Activated CD4-positive, alpha-beta T cell treated with anti-CD3 and anti-CD28 coated beads for 4 hours (primary cell): Measurements from ENCODE around the gene MOV10L1.

ENCODE experiments used
- DNase-seq, 2 donors: peaks; one replicate each; pipeline ENCODE4 v3.0.0-alpha.2; 2020

MOV10L1 gene

DNA sequence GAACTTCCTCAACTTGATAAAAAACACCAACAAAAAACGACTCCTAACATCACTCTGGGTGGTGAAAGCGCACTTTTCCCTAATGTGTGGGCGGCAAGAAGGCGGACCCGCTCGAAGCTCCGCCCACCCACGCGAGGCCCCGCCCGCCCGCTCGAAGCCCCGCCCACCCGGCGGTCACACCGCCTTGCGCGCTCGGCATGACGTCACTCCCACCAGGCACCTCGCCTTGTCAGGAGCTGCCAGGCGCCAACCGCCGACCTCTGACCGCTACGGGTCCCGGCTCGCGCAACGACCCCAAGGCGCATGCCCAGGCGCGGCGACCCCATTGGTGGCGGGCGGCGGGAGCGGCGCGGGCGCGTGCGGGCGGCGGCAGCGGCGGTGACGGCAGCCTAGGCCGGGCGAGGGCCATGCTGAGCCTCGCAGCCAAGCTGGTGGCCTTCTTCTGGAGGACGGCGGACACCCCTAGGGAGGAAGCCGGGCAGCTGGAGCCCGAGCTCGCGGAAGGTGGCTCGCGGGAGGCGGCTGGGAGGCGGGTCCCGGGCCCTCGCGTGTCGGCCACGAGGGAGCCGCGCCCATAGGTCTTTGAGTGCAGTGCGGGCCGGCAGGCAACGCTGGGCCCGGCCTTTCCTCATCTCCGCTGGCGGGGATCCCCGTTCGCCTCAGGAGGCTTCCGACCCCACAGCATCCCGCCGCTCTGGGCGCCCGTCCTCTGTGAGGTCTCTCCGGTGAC is at the start of gene MOV10L1:
TSS of gene MOV10L1 (plus strand) at position 325 of the 730 bp plus-strand sequence. CDS start at position 408, 83 bp downstream.
- no peak for DNase-seq

DNA sequence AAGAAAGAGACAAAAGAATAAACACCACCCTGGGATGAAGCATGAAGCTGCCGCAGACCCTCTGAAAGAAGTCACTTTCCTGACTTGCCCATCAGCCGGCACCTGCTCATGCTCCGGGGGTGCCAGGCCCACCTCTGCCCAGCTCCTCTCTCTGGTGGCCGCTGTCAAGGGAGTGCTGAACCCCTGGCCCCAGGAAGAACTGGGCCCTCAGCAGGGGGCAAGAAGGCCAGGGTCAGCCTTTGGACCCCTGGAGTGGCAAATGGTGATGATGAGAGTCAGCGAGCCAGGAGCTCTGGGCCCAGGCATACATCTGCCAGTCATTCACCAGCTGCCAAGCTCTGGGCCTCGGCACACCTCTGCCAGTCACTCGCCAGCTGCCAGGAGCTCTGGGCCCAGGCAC is 49.1 kb upstream of the MOV10L1 start:
- DNase-seq, result no peak

GRCh38 chr22:50041361-50042065 is 48.3 kb upstream of the MOV10L1 start:
- no peak for DNase-seq

GRCh38 chr22:50044485-50045118 is 45.2 kb upstream of the MOV10L1 start:
- no peak for DNase-seq

GRCh38 chr22:50045211-50046018 is 44.4 kb upstream of the MOV10L1 start:
- DNase-seq, result no peak

GRCh38 chr22:50046019-50046415 is 43.8 kb upstream of the MOV10L1 start:
- DNase-seq, result no peak

- no peak for DNase-seq
Measured at GRCh38 chr22:50046481-50047245, 43.1 kb upstream of the MOV10L1 start.

GRCh38 chr22:50047346-50047745 is 42.5 kb upstream of the MOV10L1 start:
- DNase-seq, result no peak

DNA sequence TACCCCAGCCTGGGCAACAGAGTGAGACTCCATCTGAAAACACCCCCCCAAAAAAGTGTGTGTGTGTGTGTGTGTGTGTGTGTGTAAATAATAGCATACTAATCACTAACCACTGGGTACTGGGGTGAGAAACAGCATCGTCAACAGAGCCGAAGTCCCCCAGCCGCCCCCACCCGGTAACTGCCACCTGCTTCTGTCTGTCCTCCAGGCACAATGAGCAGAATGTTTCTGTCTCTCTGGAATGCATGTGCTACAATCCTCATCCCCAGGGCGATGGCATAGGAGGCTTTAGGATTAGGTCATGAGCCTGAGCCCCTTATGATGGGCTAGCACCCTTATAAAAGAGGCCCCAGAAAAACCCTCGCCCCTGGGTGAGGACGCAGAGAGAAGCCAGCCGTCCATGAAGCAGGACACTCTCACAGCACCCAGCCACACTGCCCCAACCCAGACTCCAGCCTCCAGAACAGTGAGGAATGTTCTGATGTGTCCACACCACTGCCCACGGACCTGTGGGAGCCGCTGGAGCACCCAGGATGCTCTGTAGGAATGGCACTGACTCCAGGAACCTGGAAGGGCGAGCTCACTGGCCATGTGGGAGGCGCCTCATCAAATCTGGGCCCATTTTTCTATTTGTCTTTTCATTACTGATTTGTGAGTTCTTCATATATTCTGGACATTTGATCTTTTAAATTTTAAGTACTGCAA is 41.6 kb upstream of the MOV10L1 start:
- no peak for DNase-seq

GRCh38 chr22:50048836-50049235 is 41.0 kb upstream of the MOV10L1 start:
- no peak for DNase-seq

GRCh38 chr22:50049299-50050195 is 40.3 kb upstream of the MOV10L1 start:
- no peak for DNase-seq

DNA sequence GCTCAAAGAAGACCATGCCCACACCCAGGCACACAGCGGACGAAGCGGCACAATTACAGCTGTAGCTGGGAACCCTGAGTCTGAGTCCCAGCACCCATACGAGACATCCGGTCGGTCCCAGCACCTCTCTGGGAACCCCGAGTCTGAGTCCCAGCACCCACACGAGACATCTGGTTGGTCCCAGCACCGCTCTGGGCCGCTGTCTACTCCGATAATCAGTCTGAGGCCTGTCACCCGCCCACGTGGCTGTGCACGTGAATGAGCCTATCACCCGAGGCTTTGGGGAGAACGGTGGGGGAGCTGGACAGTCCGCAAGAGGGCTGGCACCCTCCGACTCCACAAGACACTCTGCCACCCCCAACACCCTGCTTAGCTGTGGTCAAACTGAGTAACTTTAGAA is 37.9 kb upstream of the MOV10L1 start:
- DNase-seq, result no peak

DNA sequence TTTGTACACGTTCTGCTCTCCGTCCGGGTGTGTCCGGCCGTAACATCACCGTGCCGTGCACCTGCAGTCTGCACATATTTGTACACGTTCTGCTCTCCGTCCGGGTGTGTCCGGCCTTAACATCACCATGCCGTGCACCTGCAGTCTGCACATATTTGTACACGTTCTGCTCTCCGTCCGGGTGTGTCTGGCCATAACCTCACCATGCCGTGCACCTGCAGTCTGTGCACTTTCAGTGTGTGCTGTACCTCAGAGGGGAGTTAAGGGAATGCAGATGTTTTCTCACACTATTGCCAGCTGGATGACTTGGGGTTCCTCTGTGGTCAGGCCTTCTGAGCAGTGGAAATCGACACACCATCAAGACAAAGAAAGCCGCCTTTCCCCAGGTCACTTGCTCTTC is 35.9 kb upstream of the MOV10L1 start:
- no peak for DNase-seq

DNA sequence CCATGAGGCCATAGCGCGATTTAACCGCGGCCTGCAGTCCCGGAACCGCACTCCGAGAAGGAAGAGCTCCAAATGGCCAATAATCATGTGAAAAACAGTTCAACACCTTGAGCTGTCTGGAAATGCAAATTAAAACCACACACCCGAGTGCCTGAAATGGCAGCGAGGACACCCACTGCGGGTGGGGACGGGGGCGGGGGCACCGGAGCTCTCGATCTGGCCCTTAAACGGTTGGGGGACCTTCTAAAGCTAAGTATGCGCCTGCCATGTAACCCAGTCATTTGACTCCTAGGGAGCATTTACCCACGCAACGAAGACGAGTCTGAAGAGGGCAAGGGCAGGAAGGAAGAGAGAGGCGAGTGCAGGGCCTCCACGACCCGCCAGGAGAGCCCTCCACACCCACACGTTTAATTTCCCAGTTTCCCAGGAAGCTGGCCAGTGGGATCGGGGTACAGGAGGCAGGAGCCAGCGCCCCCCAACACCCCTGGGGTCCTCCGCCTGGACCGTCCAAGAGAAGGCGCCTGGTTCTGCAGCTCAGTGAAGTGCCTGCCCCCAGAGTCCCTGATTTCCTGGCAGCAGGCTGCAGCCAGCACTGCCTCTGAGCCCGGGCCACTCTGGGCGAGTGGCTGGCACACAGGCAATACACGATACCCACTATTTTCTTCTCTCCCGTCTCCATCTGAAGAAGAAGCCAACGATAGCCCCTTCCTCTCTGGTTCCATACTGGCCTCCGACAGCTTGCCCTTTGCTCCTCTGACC is 33.4 kb upstream of the MOV10L1 start:
- DNase-seq, result no peak

DNA sequence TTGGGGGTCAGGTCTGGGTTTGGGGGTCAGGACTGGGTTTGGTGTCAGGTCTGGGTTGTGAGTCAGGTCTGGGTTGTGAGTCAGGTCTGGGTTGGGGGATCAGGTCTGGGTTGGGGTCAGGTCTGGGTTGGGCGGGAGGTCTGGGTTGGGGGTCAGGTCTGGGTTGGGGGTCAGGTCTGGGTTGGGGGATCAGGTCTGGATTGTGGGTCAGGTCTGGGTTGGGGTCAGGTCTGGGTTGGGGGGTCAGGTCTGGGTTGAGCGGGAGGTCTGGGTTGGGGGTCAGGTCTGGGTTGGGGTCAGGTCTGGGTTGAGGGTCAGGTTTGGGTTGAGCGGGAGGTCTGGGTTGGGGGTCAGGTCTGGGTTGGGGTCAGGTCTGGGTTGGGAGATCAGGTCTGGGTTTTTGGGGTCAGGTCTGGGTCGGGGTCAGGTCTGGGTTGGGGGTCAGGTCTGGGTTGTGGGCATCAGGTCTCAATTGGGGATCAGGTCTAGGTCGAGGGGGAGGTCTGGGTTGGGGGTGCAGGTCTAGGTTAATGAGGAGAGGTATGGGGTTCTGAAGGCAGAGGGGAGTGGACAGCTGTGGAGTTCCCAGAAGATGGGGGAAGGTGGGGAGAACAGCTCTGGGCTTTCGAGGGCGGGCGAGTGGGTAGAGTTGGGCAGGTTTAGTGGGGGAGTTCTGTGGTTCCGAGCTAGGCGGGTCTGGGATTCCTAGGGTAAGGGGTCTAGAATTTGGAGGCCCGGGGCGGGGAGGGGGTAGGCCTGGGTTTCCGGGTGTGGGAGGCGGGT is 32.3 kb upstream of the MOV10L1 start:
- no peak for DNase-seq

- no peak for DNase-seq
Measured at GRCh38 chr22:50058061-50058905, 31.5 kb upstream of the MOV10L1 start, which contains the start of gene TTLL8. TSS of gene TTLL8 (minus strand) at chr22:50058298.

GRCh38 chr22:50058906-50059880 is 30.6 kb upstream of the MOV10L1 start:
- no peak for DNase-seq
